ENCODE measurements around the gene WASF2.
A peak's percentile ranks its signal among the peaks of the same experiment; 100 is the strongest.
"Not testable (repeated sequence)": the region's sequence is repeated elsewhere in the genome, so short reads cannot be mapped to it uniquely, and the experiment has no call there.

The WASF2 gene

GRCh38 chr1:27394925-27395324 lies 95.0 kb downstream of the WASF2 start:
- DNase-seq = no peak

- DNase-seq = no peak
Measured at GRCh38 chr1:27394282-27394658, 95.7 kb downstream of the WASF2 start.

GRCh38 chr1:27393641-27394281 lies 96.2 kb downstream of the WASF2 start:
- no peak for DNase-seq

GRCh38 chr1:27392778-27393635 lies 97.0 kb downstream of the WASF2 start:
- no peak for DNase-seq

- peak; percentile 89 for DNase-seq
Measured at GRCh38 chr1:27392096-27392777, 97.7 kb downstream of the WASF2 start, which contains the start of gene GPR3. TSS of gene GPR3 (plus strand) at chr1:27392622. CDS start at chr1:27393799, 1,177 bp downstream.

- no peak for DNase-seq
Measured at GRCh38 chr1:27391511-27392095, 98.4 kb downstream of the WASF2 start.

DNA sequence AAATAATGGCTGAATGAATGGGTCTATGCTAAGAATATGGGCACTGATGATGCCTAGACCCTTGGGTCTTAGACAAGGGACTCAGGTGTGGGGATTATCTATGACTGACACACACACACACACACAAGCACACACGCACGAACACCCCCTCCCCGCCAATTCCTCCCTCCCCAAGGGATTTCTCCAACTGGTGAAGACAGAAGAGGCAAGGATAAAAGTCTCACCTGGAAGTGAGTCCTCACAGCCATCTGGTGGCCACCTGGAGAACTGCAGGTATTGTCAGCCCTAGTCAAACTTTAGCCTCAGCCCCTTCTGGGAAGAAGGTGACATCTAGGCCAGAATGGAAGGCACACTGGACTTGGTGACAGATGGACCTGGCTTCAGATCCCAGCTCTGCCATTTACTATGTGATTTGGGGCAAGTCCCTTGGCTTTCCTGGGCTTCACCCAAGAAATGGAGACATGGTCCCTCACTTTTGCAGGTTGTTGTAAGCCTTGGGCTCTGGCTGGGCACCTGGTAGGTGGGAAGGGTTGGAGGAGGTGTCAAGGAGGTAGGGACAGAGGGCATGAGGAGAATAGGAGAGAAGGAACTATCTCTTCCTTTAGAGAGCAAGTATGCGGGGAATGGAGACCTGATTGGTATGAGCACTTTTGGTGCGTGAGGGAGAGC lies 101.5 kb downstream of the WASF2 start:
- DNase-seq = peak; percentile 57

- not testable (repeated sequence) for DNase-seq
Measured at GRCh38 chr1:27384797-27385196, 105.2 kb downstream of the WASF2 start.

GRCh38 chr1:27383661-27384060 lies 106.3 kb downstream of the WASF2 start:
- DNase-seq = no peak

GRCh38 chr1:27383039-27383605 lies 106.8 kb downstream of the WASF2 start, which contains the start of gene CD164L2:
TSS of gene CD164L2 (minus strand) at chr1:27383333. CDS start at chr1:27383239, 94 bp downstream.
- peak; percentile 35 for DNase-seq

DNA sequence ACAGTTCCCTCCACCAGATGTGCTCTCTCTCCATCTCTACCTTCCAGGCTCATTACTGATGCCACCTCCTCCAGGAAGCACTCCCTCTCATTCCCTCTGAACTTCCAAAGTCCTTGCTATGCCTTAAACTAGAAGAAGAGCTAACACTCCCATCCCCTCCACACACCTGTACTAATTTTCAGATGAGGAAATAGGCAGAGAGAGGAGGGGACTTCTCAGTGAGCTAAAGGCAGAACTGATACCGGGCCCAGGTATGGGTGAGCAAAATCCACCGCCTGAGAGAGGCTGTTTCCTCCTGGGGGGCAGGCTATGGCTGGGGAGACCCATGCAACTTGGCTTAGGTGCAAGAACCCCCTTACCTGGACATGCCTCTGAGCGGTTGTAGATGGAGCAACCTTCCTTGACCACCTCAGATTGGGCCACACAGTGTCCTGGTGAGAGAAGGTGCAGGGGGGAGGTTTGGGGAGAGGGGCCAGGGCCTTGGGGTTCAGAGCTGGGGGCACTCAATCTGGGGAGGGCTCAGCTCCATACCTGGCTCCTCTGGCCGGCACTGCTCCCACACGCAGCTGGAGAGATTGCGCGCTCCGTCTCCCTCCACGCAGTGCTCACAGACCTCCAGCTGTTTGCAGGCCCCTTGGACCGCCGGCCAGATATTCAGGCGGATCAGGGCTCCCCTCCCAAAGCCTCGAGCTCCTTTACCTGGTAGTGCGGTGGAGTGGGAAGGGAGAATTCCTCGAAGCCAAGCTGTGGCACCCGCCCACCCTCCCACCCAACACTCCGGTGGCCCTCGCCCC lies 107.8 kb downstream of the WASF2 start:
- DNase-seq = no peak

- DNase-seq = no peak
Measured at GRCh38 chr1:27380766-27381733, 108.9 kb downstream of the WASF2 start.

GRCh38 chr1:27380224-27380623 lies 109.7 kb downstream of the WASF2 start:
- DNase-seq = no peak

- no peak for DNase-seq
Measured at GRCh38 chr1:27379564-27380122, 110.3 kb downstream of the WASF2 start.

DNA sequence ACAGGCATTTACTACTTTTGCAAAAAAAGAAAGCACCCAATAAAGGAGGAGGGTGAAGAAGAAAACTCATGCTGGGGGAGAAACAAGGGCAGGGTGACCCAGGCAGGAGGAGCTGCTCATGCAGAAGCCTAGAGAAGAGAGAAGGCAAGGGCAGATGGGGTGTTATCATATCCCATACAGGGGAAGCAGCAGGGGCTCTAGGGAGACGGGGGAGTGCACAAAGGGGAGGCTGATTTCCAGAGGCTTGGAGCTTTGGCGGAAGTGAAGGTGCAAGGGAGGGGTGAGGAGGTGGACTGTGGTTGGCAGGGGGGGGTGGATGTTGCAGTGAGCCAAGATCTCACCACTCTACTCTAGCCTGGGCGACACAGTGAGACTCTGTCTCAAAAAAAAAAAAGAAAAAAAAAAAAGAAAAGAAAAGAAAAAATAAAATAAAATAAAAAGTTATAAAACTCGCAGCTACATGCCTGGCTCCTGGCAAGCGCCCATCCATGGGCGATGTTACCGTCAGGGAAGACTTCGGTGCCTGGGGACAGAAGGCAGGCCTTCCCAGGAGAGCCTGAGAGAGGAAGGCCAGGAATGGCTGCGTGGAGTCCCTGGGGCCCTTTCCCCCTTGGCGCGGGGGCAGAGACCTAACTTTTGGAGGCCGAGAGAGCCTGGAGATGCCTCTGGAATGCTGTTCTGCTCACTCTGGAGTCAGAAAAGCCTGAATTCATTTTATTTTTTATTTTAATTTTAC lies 112.0 kb downstream of the WASF2 start:
- no peak for DNase-seq

GRCh38 chr1:27374362-27375086 lies 115.4 kb downstream of the WASF2 start, which contains the start of gene FCN3:
TSS of gene FCN3 (minus strand) at chr1:27374824. CDS start at chr1:27374818, 6 bp downstream.
- DNase-seq = no peak

DNA sequence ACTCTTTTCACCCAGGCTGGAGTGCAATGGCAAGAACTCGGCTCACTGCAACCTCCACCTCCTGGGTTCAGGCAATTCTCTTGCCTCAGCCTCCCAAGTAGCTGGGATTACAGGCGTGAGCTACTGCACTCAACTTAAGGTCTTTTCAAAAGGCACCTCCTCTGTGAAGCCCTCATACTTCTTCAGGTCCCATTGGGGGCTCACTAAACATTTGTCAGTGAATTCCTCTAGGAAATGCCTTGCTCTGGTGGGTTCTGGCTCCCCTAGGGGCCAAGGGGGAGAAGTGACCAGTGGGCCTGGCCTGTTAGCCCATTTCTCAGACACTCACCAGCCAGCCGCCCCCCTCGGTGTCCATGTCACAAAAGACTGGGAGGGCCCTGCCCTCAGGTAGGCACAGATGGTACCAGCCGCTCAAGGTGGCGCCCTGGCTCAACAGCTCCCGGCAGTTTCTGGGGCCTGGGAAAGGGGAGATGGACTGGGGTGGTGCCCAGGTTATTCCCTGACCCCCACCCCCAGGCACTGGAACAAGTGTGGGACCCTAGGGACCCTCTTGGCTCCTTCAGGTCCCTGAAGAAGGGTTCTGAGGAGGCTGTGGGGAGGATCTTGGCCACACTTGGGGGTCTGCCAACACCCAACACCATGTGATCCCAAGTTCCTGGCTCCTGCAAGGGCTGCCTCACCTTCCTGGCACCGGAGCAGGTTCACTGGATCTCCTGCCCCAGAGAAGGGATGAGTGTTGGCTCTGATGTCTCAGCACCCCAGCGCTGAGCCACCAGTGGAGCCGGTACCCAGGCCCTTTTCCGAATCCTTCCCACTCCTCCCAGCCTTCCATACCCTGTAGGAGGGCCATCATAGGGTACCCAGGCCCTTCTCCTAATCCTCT lies 116.9 kb downstream of the WASF2 start:
- DNase-seq = no peak
